ENCODE measurements around the gene SNX9.

GRCh38 chr6:157985378-157986155 lies 162.5 kb downstream of the SNX9 start:
- TF ChIP-seq YY1 (IDR thresholded peaks at IDR 0.05; ENCODE audit: low read depth) (no peak), MAX (IDR thresholded peaks at IDR 0.05) (no peak), EP300 (IDR thresholded peaks at IDR 0.05; ENCODE audit: borderline replicate concordance) (no peak), TCF12 (IDR thresholded peaks at IDR 0.05; ENCODE audit: low read depth) (no peak), TAF1 (IDR thresholded peaks at IDR 0.05; ENCODE audit: low read depth) (no peak), CEBPB (IDR thresholded peaks at IDR 0.05) (no peak), FOXM1 (IDR thresholded peaks at IDR 0.05; ENCODE audit: borderline replicate concordance, low read depth) (no peak), TEAD4 (IDR thresholded peaks at IDR 0.05) (no peak)

Measured in Ishikawa (cell line).